Measurements from ENCODE around the gene RAB3GAP1.

- no peak for TF ChIP-seq EZH2 (IDR thresholded peaks at IDR 0.05; ENCODE audit: borderline replicate concordance, low read length)
- TF ChIP-seq CTCF (IDR thresholded peaks at IDR 0.05; ENCODE audit: low read length): no peak
Measured at GRCh38 chr2:135198481-135198880, 146.4 kb downstream of the RAB3GAP1 start.

All from OCI-LY1 (cell line).